HG03039 (cell line): ENCODE data around the gene UBTF.

ENCODE experiments used
- ATAC-seq: cut with Tn5 transposase; IDR thresholded peaks from one replicate; pipeline ENCODE4 v1.9.1; 2021; ENCODE audit warnings: mild to moderate bottlenecking, moderate library complexity; ENCODE audit not compliant: unreplicated experiment

UBTF gene

DNA sequence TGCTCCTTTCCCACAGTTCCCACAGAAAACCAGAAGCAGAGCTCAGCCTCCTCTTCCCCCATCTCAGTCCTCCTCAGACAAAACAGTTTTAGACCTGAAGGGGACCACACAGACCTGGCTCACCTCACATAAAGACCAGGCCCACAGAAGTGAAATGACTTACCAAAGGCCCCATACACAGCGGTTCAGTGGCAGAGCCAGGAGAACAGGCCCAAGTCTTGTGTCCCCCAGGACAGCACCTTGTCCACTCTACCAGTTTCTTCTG, 5.3 kb downstream of the UBTF start:
- no peak for ATAC-seq

DNA sequence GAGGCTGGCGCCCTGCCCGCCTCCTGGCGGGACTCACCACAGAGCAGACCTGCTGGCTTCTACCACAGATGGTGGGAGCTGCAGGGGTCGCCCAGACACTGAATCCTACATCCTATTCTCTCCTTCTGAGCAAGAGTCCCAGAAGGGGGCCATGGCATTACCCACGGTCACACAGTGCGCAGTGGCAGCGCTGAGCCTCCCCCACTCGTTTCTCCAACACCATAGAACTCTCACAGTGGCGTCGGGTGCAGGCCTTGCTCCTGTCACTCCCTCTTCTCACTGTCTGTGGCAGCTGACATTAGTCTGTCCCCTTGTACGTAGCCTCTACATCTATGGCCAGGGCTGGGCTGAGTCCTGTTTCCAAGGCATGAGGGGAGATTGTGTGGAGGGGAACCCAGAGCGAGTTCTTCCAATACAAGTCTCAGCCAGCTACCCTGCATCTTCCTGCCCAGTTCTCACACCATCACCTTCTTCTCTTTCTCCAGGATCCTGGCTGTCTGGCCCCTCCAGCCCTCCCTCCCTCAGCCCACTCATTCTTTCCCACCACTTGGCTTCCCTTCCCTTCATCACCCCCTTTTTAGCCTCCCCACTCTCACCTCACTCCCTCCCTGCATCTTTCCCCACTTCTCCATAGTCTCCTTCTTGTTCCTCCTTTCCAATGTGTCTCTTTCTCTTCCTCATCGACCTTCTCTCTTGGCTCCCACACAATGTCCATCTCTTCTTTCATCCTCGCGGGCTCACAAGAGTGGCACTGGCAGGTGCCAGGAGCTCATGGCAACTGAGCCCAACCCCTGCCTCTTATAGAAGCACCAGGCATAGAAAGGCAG, 5.9 kb downstream of the UBTF start:
- ATAC-seq: no peak

DNA sequence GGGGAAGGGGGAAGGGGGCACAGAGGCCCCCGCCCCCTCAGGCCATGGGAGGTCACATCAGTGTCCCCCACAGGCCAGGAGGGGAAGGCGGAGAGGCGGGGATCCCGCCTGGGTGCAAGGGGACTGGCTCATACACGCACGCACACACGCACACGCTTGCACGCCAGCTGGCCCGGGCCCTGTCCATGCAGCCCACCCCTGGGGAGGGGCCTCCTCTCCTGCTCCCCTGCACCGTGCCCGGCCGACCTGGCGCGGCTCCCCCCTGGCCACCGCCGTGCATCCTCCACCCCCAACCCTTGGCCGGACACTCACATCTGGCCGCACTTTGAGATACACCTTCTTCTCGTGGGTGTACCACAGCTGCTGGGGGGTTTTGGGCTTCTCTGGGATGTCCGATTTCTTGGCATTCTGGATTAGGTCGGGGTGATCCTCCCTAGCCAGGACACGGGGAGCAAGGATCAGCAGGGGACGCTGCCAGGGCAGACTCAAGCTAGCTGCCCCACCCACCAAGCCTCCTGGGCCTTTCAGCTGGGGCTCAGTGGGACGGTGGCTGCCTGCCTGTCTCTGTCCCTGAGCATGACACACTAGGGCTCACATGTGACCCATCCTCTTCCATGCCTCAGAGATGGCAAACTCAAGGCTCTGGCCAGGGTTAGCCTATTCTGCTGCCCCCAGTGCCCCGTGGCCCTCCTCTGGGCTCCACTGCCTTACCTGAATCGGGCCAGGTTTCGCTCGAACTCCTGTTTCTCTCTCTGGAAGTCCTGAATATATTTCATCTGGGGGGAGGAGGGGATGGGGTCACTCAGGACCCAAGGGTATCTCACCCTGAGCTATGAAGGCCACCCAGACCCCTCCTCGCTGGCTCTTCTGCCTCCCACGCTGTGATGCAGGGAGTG, 6.7 kb downstream of the UBTF start:
- ATAC-seq: no peak

DNA sequence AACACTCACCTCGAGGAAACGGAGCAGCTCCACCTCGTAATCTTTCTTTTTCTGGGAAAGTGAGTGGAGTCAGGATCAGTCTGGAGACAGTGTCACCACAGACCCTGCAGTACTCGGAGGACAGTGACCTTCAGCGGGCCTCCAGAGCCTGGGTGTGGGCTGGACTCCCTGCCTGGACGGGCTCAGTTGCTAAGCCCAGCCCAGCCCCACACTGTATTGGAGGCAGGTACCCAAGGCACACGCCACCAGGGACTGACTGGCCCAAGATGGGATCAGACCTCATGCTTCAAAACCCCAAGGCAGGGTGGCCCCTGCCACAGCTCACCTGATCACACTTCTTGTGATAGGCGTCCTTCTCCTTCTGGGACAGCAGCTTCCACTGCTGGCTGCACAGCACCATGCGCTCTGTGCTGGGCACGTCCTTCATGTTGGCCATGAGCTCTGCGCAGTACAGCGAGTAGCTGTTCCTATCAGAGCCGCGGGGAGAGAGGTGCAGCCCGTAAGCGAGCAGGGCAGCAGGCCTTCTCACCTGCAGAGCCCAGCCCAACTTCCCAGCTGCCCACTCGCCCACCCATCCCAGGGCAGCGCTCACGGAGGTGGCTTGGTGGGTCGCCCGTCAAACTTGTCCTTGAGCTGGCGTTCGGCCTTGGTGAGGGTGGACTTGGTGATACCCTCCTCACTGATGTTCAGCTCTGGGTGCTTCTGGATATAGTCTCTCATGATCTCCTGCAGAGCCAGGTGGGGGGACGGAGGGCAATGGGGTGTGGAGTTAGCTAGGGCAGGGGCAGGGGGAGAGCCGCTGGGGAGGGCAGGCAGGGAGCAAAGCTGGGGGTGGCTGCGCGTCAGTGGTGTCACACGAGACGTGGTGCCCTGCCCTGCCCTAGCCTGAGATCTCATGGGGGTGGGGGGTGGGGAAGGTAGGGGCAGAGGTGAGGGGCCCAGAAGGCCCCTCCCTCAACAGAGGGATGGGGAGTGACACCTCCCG, 7.9 kb downstream of the UBTF start:
- ATAC-seq: no peak

DNA sequence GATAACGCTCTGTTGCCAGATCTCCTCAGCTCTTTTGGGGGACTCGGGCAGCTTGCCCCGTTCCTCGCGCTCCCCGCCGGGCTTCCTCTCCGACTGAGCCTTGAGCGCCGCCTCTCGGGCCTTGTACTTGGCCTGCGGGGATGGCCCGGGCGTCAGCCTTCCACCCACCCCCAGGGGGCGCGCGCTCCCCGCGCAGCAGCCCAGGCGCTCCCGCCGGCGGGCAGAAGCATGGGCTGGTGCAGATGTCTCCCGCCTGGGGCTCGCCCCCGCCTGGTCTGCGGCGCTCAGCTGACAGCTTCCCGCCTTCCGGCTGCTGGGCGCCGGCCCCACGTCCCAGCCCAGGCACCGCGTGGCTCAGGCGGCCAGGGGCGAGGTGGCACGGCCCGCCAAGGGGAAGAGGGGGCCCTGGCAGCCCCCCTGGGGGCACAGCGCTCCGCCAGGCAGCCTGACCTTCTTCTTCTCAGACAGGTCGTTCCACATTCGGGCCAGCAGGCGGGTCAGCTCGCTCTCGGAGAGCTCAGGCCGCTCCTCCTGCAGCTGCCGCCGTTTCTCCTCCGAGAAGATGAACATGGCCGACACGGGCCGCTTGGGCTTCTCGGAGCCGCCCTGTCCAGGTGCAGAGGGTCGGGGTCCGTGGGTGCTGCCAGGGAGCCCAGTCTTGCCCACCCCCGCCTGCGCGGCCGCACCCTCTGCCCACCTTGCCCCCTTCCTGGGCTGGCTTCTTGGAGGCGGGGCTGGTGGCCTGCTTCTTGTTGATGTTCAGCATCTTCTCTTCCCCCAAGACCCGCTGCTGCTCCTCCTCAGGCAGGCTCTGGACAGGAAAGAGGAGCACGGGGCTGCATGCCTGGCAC, 8.9 kb downstream of the UBTF start:
- ATAC-seq: peak; percentile 76

DNA sequence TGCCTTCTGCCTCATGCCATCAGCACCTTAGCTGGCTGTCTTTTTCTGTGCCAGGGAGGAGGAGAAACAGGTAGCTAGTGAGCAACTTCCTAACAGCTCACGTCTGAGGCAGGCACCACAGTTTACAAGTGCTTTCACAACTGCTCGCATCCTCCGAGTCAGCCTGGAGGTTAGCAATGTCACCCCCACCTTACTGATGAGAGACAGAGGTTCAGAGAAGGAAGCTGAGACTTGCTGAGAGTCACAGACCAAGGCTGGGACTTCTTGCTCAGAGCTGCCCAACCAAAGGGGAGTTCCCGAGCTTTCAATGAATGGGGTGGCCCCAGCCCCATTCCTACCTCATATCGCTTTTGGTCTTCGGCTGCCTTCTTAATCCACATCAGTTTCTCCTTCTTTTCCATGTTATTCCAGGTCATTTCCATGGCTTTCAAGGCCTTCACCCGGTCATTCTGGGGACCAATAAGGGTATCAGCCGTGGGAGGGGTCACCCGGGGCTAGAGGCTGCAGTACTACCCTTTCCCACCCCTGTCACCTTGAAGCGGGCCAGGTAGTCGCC, 9.6 kb downstream of the UBTF start:
- ATAC-seq: no peak

DNA sequence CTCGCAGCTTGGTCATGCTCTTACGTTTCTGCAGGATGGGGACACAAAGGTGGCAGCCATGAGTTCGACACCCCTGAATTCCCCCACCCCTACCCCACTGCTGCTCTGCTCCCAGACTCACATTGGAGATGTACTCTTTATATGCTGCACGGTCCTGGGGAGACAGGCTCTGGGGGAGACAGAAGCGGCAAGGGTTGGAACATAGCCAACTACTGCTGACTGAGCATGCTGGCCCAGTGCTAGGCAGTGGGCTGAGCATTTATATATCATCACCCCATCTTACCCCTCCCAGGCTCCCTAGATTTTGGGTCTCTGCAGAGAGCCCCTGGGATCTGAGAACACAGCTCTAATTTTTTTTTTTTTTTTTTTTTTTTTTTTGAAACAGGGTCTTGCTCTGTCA, 11.7 kb downstream of the UBTF start:
- no peak for ATAC-seq

DNA sequence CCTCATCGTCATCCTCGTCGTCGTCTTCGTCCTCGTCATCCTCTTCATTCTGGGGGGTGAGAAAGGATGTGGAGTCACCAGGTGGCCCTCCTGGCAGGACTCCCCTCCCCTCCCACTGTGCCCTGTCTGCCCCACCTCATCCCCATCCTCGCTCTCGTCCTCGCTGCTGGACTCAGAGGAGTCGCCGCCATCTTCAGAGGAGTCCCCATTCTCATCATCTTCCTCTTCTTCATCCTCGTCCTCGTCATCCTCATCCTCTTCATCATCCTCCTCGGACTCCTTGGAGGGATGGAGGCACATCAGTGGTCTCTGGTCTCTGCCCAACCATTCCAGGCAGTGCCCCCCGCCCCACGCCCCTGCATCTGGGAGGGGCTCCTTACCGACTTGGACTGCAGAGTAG, 12.2 kb downstream of the UBTF start:
- ATAC-seq: no peak

DNA sequence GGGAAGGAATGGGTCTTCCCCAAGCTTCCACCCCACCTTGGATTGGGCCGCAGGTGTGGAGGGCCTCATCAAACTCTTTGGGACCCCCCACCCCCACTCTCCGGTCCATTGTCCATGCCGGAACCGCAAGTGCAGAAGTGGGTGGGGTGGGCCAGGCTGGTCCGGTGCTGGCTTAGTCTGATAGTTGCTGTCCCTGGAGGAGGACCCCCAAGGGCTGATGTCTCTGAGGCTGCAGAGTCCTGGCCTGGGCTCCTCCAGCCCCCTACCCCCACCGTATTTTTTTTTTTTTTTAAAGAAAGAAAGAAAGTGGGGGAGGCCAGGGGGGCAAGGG, 12.7 kb downstream of the UBTF start:
- no peak for ATAC-seq

DNA sequence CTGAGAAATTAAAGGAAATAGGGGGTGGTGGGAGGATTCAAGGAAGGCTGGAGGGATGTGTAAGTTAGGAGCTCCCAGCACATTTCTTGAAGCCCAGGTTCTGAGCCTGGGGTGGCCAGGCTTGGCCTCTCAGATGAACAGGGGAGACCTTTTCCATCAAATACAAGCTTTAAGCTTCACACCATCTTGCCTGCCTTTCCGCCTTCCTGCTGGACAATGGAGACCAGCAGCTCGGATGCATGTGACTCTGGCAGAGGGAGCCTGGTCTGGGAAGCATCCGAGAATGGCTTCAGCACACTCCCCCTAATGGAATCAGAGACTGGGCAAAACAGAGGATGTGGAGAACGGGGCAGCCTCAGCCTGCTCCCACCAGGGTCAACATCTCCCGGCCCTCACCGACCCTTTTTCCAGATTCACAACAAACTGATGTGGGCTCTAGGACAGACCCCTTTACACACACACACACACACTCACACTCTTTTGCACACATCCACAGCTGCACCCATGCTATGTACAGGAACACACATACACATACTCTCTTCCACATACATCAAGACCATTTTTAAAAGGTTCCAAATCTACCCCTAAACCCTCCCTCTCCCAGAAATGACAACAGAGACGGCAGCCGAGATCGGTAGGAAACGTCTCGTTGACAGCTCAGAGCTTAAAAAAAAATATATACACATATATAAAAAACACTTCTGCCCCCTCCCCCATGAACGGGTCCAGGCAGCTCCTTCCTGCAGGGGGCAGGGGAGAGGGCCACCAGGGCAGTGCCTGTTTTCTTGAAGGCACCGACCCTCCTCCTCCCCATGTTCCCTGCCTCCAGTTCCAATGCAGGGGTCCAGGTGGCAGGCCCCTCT, 13.3 kb downstream of the UBTF start:
- no peak for ATAC-seq

DNA sequence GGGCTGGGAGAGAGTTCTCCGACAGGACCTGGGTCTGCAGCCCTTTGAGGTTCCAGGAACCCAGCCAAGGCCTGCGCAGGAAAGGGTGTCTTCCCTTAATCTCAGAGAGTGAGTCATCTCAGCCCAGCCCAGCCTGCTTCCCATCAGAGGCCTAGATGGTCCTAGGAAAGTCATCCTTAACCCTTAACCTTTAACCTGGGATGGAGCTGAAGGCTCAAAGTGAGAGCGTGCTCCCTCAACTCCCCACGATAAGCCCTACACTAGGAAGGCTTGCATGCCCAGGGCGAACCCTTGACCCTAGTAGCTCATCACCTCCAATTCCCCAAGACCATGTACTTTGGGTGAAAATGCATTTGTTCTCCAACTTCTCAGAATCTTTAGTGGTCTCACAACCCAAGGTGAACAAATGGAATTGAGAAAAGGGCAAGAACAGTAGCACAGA, 15.0 kb downstream of the UBTF start:
- ATAC-seq: no peak

DNA sequence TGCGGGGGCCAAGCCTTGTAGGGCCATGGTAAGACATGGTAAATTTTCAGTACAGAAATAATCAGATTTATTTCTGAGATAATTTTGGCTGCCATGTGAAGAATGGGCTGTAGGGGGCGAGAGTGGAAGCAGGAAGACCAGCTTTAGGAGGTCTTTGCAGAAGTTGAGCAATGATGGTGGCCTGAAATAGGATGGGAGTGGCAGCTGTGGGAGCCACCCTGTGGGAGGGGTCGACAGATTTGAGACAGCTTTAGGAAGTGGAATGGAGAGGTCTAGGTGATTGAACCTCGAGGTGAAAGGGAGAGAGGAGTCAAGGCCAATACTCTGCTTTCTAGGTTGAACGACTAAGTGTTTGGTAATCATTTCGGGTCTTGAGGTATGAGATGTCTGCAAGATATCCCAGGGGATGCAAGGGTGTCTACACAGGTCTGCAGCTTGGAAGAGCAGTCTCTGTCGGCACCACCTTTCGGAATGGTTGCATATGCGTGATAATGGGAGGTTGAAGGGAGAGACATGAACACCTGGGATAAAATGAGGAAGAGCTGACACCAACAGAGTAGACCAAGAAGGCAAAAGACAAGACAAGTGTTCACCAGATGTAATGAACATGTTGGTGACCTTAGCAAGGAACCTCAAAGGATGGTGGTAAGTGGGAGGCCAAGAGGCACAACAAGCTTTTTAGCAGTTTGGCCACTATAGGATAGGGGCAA, 15.6 kb downstream of the UBTF start:
- no peak for ATAC-seq

DNA sequence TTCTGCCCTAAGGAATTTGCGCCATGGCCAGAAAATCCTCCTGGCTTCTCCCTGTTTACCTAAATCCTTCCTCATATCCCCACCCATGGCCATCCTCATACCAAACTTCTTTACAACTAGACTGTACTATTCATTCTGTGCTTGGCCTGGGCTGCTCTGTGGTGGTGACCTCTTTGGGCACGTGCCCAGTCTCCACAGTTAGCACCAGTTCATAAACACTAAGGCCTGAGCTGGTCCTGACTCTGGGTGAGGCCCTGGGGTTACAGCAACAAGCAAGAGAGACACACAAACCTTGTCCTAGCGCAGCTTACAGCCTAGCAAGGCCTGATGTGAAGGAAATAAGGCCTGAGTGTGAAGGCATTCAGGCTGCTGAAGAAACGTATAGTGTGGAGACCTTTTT, 16.7 kb downstream of the UBTF start:
- no peak for ATAC-seq

DNA sequence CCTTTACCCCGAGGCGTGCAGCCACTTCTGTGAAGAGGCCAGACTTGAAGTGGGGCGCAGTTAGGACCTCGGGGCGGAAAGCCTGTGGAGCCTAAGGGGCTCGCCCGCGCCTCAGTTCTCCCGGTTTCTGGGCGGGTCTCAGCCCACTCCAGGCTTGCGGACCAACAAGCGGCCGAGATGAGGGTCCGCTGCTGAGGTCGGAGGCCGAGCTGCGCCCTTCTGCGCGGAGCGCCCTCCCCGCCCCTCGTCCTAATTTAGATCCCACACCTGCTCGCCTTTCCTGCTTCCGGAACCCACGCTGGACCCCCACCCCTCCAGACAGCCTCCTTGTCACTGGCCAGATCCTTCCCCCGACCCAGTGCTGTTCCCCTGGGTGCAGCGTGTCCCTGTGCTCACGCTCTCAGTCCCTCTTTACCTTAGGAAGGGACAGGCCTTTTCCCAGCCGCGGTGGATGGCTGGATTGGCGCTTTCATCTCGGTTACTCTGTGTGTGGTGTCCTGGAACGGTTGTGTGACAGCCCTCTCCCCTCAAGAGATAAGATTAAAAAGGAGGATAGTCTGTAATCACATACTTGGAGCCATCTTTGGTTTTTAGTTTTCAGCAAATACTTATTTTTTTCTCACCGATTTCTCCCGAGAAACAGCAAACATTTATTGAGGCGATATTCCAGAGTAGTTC, 18.9 kb downstream of the UBTF start:
- no peak for ATAC-seq

DNA sequence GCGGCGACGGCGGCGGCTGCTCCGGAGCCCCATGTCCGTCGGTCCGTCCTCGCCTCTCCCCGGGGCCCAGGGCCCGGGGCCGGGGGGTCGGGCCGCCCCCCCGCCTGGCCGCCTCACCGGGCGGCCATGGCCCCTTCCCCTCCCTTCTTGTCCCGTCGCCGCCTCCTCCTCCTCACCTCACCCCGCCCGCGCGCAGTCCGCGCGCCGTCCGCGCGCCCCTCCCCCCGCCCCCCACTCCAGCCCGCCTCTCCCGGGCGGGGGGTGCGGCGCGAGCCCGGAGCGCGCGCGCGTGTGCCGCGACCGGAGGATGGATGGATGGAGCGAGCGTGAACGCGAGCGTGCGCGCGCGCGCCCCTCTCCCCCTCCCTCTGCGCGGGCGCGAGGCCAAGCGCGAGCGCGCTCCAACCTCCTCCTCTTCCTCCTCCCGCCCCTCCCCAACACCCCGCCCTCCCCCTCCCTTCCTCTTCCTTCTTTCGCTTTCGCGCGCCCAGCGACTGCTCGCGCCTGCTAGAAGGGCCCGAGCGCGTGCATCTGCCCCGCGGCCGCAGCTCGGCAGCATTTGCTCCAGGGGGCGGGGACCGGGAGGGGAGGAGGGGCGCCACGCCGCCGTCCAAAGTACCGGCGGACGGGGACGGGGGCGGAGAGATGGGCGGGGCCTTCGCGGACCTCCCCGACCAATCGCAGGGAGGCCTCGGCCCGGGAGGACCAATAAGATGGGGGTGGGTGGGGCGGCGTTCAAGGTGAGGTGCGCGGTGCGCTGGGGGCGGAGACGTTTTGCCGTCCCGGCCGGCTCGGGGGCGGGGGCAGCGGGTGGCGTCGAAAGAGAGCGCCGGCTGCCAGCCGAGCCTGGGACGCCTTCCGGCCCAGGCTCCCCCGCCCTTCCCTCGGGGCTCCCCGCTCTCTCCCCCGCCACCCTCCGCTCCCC, 19.7 kb downstream of the UBTF start, which contains the start of gene ATXN7L3:
Gene ATXN7L3, minus strand, starts transcription at position 332 of the 925 bp plus-strand sequence. CDS start 1,814 bp downstream, outside the sequence.
- ATAC-seq: peak; percentile 58

DNA sequence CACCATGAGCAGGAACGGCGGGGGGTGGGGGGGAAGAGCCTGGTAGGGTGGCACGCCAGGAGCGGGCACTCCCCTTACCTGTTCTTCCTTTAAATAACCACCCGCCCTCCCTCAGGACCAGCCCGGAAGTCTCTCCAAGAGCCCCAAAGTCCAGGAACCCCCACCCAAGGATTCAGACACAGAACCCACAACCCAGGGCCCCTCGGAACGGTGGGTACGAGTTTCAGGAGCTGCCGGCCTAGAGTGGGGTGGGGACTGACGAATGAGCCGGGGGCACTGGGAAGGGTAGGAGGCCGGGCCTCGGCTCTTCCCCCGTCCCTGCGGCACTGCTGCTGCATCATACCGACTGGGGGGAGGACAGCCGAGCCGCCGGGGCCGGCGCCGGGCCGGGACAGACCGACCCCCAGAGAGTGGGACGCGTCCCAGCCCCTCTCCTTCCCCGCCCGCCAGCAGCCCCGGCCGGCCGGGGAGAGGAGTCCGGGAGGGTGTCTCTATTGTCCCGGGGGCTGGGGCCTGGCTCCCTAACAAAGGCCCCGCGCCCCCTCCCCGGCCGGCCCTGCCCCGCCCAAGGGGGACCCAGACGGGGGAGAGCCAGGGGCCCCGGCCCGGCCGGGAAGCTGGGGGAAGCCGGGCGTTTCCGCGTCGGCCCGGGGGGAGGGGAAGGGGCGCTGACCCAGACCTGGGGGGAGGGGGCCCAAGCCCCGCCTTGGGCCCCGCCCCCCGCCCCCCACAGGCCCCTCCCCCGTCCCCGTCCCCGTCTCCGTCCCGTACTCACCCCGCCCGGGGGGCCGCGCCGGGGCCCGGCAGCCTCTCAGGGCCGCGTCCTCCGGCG, 20.5 kb downstream of the UBTF start:
- ATAC-seq: peak; percentile 17
